HepG2 (cell line): Measurements from ENCODE around the gene MAPK12. TPM values are rescaled to one million over a fixed set of nuclear protein-coding genes. Genes with fewer than 3 reads are reported as not detected.

ENCODE experiments used
- CREB1 ChIP-seq, 2 experiments: fragments of 450-650 bp in 1 of 2; IDR thresholded peaks; 2 replicates each; pipeline ENCODE4 v1.6.1; 2016 to 2017; ENCODE audit warnings: control low read depth in 1 of 2, mild to moderate bottlenecking in 1 of 2, missing compliant biosample characterization in 1 of 2, missing genetic modification characterization in 1 of 2
- ETV5 ChIP-seq: IDR thresholded peaks from 2 replicates; pipeline ENCODE4 v1.6.1; 2018; ENCODE audit warnings: missing biosample characterization, missing genetic modification reagents, inconsistent platforms, borderline replicate concordance
- SIN3A ChIP-seq: IDR thresholded peaks from 2 replicates; pipeline ENCODE4 v1.6.1; 2011; ENCODE audit warnings: low read depth, mild to moderate bottlenecking, control low read depth, low read length, borderline replicate concordance
- SMAD3 ChIP-seq: sonication (generic); formaldehyde crosslinking; IDR thresholded peaks from 2 replicates; pipeline ENCODE4 v1.4.0; 2020; ENCODE audit warnings: missing genetic modification reagents
- TFDP1 ChIP-seq: IDR thresholded peaks from 2 replicates; pipeline ENCODE4 v1.6.1; 2016; ENCODE audit warnings: missing compliant biosample characterization, missing genetic modification reagents, borderline replicate concordance
- ZBTB46 ChIP-seq: sonication (generic); formaldehyde crosslinking; IDR thresholded peaks from 2 replicates; pipeline ENCODE4 v1.4.0; 2020; ENCODE audit warnings: mild to moderate bottlenecking, missing genetic modification reagents, borderline replicate concordance
- ZC3H13 ChIP-seq: sonication (generic); formaldehyde crosslinking; IDR thresholded peaks from 2 replicates; pipeline ENCODE4 v1.8.1; 2023; ENCODE audit warnings: mild to moderate bottlenecking, missing genetic modification reagents, moderate library complexity
- ZFP1 ChIP-seq: IDR thresholded peaks from 2 replicates; pipeline ENCODE4 v1.6.1; 2016
- ZNF121 ChIP-seq: sonication (generic); formaldehyde crosslinking; IDR thresholded peaks from 2 replicates; pipeline ENCODE4 v1.5.0; 2020; ENCODE audit warnings: mild to moderate bottlenecking, missing genetic modification reagents
- ZNF232 ChIP-seq: sonication (generic); formaldehyde crosslinking; IDR thresholded peaks from 2 replicates; pipeline ENCODE4 v1.4.0; 2020; ENCODE audit warnings: missing genetic modification reagents, borderline replicate concordance
- ZNF260 ChIP-seq: sonication (generic); formaldehyde crosslinking; IDR thresholded peaks from 2 replicates; pipeline ENCODE4 v1.4.0; 2020; ENCODE audit warnings: missing genetic modification reagents, low read depth, mild to moderate bottlenecking, borderline replicate concordance
- ZNF274 ChIP-seq: sonication (generic); formaldehyde crosslinking; IDR thresholded peaks from 2 replicates; pipeline ENCODE4 v1.5.1; 2020; ENCODE audit warnings: mild to moderate bottlenecking, missing genetic modification reagents
- ZNF547 ChIP-seq: sonication (generic); formaldehyde crosslinking; IDR thresholded peaks from 2 replicates; pipeline ENCODE4 v1.5.1; 2020; ENCODE audit warnings: mild to moderate bottlenecking, missing genetic modification reagents
- ZNF788 ChIP-seq: sonication (generic); formaldehyde crosslinking; IDR thresholded peaks from 2 replicates; pipeline ENCODE4 v1.5.0; 2020; ENCODE audit warnings: mild to moderate bottlenecking, missing genetic modification reagents, borderline replicate concordance
- ZNF878 ChIP-seq: sonication (generic); formaldehyde crosslinking; IDR thresholded peaks from 2 replicates; pipeline ENCODE4 v1.8.1; 2023; ENCODE audit warnings: mild to moderate bottlenecking, missing genetic modification reagents, moderate library complexity
- polyA plus RNA-seq, 8 experiments: library from polyadenylated mRNA; depleted of rRNA in 3 of 8; stranded (reverse) in 7 of 8; unstranded in 1 of 8; fragments of >200 nt; fragmentation: Illumina TruSeq in 4 of 8; extraction: Trizol in 4 of 8; gene quantifications; 2 replicates each; pipeline versions ENCODE4 v1.2.1 to v1.2.3, GENCODE V29; 2011 to 2016; ENCODE audit warnings: low read depth in 4 of 8, missing spikeins in 1 of 8, mixed read lengths in 1 of 8; ENCODE audit not compliant: insufficient read depth in 1 of 8
- total RNA-seq, 5 experiments: library from RNA; depleted of rRNA; stranded (reverse); fragments of >200 nt; fragmentation: Illumina TruSeq; extraction: Trizol; gene quantifications; 2 replicates each; pipeline ENCODE4 v1.2.3, GENCODE V29; 2016; ENCODE audit warnings: low read depth in 1 of 5
- TF ChIP-seq, protein P1 (sequence below): sonication (generic); formaldehyde crosslinking; IDR thresholded peaks from 2 replicates; pipeline ENCODE4 v1.5.0; 2020; ENCODE audit warnings: missing genetic modification reagents
- TF ChIP-seq, protein P2 (sequence below): IDR thresholded peaks from 2 replicates; pipeline ENCODE4 v1.6.1; 2016; ENCODE audit warnings: control low read depth
- TF ChIP-seq, protein P3 (sequence below): sonication (generic); formaldehyde crosslinking; IDR thresholded peaks from 2 replicates; pipeline ENCODE4 v1.5.1; 2020; ENCODE audit warnings: mild to moderate bottlenecking, missing genetic modification reagents, borderline replicate concordance
- TF ChIP-seq, protein P4 (sequence below): sonication (generic); formaldehyde crosslinking; IDR thresholded peaks from 2 replicates; pipeline ENCODE4 v1.5.0; 2020; ENCODE audit warnings: missing genetic modification reagents

The MAPK12 gene
- total and polyA plus RNA-seq, 2 of the 13 experiments (the other 11 are each of a cell fraction or from before 2014, with no cell fraction given), result 22.2 to 23.3 TPM

DNA sequence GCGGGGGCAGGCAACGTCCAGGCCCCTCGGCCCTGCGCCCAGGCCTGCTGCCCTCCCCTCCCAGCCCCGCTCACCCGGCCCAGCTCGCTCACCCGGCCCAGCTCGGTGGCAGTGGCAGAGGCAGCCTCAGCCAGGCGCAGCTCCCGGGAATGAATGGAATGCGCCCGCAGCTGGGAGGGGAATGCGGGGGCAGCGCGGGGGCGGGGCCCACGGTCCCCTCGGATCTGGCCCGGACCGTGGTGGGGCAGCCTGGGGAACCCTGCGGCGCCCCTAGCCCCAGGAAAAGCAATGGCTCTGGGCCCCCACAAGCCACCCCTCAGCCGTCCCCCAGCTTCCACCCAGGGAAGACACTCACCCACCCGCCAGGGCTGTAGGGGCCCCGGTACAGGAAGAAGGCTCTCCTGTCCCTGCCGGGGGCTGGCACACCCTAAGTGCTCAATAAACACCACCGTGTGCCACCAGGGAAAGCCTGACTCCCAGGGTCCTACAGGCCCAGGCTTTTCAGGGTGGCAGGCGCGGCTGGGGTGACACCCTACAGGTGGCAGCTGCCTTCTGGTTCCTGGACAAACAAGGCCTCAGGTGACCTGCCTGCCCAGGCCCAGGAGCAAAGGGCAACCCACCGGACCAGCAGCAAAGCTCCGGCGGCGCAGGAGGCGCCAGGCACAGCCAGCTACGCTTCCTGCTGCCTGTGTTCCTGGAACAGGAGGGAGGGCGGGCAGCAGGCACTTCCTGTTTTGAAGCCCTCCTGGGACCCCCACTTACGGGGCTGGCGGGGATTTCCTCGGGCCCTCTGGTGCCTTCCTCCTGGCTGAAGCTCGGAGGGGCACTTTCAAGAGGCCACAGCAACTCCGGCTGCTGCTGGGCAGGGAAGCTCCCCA is 32.2 kb upstream of the MAPK12 start (continued):
- TF ChIP-seq, protein P1, sequence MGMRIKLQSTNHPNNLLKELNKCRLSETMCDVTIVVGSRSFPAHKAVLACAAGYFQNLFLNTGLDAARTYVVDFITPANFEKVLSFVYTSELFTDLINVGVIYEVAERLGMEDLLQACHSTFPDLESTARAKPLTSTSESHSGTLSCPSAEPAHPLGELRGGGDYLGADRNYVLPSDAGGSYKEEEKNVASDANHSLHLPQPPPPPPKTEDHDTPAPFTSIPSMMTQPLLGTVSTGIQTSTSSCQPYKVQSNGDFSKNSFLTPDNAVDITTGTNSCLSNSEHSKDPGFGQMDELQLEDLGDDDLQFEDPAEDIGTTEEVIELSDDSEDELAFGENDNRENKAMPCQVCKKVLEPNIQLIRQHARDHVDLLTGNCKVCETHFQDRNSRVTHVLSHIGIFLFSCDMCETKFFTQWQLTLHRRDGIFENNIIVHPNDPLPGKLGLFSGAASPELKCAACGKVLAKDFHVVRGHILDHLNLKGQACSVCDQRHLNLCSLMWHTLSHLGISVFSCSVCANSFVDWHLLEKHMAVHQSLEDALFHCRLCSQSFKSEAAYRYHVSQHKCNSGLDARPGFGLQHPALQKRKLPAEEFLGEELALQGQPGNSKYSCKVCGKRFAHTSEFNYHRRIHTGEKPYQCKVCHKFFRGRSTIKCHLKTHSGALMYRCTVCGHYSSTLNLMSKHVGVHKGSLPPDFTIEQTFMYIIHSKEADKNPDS, result no peak; the same call in 1 of the 2 replicates
- TF ChIP-seq, protein P2, sequence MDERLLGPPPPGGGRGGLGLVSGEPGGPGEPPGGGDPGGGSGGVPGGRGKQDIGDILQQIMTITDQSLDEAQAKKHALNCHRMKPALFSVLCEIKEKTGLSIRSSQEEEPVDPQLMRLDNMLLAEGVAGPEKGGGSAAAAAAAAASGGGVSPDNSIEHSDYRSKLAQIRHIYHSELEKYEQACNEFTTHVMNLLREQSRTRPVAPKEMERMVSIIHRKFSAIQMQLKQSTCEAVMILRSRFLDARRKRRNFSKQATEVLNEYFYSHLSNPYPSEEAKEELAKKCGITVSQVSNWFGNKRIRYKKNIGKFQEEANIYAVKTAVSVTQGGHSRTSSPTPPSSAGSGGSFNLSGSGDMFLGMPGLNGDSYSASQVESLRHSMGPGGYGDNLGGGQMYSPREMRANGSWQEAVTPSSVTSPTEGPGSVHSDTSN (CRISPR knock-in tag), result no peak
- TF ChIP-seq SIN3A, result peak; percentile 60; the same call in 1 of the 2 replicates
- TF ChIP-seq, protein P3, sequence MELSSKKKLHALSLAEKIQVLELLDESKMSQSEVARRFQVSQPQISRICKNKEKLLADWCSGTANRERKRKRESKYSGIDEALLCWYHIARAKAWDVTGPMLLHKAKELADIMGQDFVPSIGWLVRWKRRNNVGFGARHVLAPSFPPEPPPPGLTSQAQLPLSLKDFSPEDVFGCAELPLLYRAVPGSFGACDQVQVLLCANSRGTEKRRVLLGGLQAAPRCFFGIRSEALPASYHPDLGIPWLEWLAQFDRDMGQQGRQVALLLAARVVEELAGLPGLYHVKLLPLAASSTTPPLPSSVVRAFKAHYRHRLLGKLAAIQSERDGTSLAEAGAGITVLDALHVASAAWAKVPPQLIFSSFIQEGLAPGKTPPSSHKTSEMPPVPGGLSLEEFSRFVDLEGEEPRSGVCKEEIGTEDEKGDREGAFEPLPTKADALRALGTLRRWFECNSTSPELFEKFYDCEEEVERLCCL (CRISPR knock-in tag), result no peak
- peak; percentile 95 for TF ChIP-seq ETV5
- TF ChIP-seq ZNF232 (CRISPR knock-in tag), result 0 out of 2 replicates have a peak, but pooled peaks have one; percentile 55
- peak; percentile 54; the same call in 1 of the 2 replicates for TF ChIP-seq ZNF788
- TF ChIP-seq ZFP1 (CRISPR knock-in tag), result no peak
- TF ChIP-seq ZNF878 (CRISPR knock-in tag), result no peak
- TF ChIP-seq ZNF547 (CRISPR knock-in tag), result peak; percentile 38; the same call in 1 of the 2 replicates
- peak; percentile 81; the same call in 1 of the 2 replicates for TF ChIP-seq TFDP1 (CRISPR knock-in tag)
- TF ChIP-seq ZNF274 (CRISPR knock-in tag), result peak; percentile 60; the same call in 1 of the 2 replicates
- TF ChIP-seq ZC3H13 (CRISPR knock-in tag), result peak; percentile 30; the same call in 1 of the 2 replicates
- peak; percentile 61 for TF ChIP-seq ZNF121 (CRISPR knock-in tag)
- TF ChIP-seq ZNF260, result no peak
- TF ChIP-seq ZBTB46 (CRISPR knock-in tag), result peak; percentile 46; the same call in 1 of the 2 replicates
- no peak for TF ChIP-seq CREB1 (IDR thresholded peaks at IDR 0.05)
- TF ChIP-seq CREB1 (CRISPR knock-in tag; IDR thresholded peaks at IDR 0.05), result no peak
- TF ChIP-seq SMAD3, result 0 out of 2 replicates have a peak, but pooled peaks have one; percentile 58
- TF ChIP-seq, protein P4, sequence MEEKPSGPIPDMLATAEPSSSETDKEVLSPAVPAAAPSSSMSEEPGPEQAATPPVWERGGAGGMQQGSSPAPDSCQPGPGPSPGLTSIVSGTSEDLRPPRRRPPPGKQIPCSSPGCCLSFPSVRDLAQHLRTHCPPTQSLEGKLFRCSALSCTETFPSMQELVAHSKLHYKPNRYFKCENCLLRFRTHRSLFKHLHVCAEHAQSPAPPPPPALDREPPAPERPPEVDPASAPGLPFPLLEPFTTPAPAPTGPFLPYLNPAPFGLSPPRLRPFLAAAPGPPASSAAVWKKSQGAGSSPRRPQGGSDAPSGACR (CRISPR knock-in tag), result peak; percentile 87; the same call in 1 of the 2 replicates
